Left lung (tissue), 10 donors: ENCODE results near the gene EME1. TPM values are rescaled to one million over a fixed set of nuclear protein-coding genes. Genes with fewer than 3 reads are reported as not detected.
"Not testable (repeated sequence)": the region's sequence is repeated elsewhere in the genome, so short reads cannot be mapped to it uniquely, and the experiment has no call there.

ENCODE experiments used
- ATAC-seq: fragments of 200-7000 bp; cut with Tn5 transposase; one replicate; pipeline ENCODE4 v1.9.1; 2020; ENCODE audit warnings: moderate library complexity
- DNase-seq, 4 donors: peaks; one replicate each; pipeline ENCODE4 v3.0.0-alpha.2; 2013 to 2020
- H3K27ac ChIP-seq, 2 donors: fragments of 200-600 bp; sonication (generic) in 1 of 2; one replicate each; pipeline versions ENCODE4 v1.5.0 to v1.8.0; 2020 to 2021
- H3K27me3 ChIP-seq, 2 donors: fragments of 200-600 bp; sonication (generic) in 1 of 2; one replicate each; pipeline versions ENCODE4 v1.5.0 to v1.8.0; 2020 to 2021
- H3K36me3 ChIP-seq, 2 donors: fragments of 200-600 bp; sonication (generic) in 1 of 2; one replicate each; pipeline versions ENCODE4 v1.5.0 to v1.8.0; 2020 to 2021
- H3K4me1 ChIP-seq, 2 donors: fragments of 200-600 bp; one replicate each; pipeline ENCODE4 v1.8.0; 2021
- H3K4me3 ChIP-seq, 2 donors: fragments of 200-600 bp; sonication (generic) in 1 of 2; one replicate each; pipeline versions ENCODE4 v1.5.0 to v1.8.0; 2020 to 2021; ENCODE audit warnings: mild to moderate bottlenecking in 1 of 2
- H3K9me3 ChIP-seq, 2 donors: fragments of 200-600 bp; sonication (generic) in 1 of 2; one replicate each; pipeline versions ENCODE4 v1.5.0 to v1.8.0; 2020 to 2021
- CTCF ChIP-seq, 2 donors: fragments of 200-600 bp; sonication (generic) in 1 of 2; IDR thresholded peaks; one replicate each; pipeline versions ENCODE4 v1.5.0 to v1.8.0; 2021; ENCODE audit warnings: antibody characterized with exemption in 2 of 2
- intact Hi-C, 2 donors: fragments of 100-400 bp; cut with DNase I; formaldehyde crosslinking; loops; one replicate each; pipeline versions ENCODE4 v1.11.2 to v1.14.2; 2022
- polyA plus RNA-seq, 6 donors: library from polyadenylated mRNA; unstranded; fragments of 120-200 nt; gene quantifications; one replicate each; pipeline ENCODE4 v1.2.1, GENCODE V29; 2013; ENCODE audit not compliant: insufficient read length in 6 of 6
- total RNA-seq, 2 donors: library from RNA; stranded (reverse); fragmentation: NEBNext Ultra II Directional; extraction: Animal tissue kit (Norgen Biotek cat#: 25700); gene quantifications; one replicate each; pipeline ENCODE4 v1.2.1, GENCODE V29; 2021
- donor health status: DM: no; HTN: yes; CAD: no.
- donor health status: DM: no; HTN: no; CAD: no.

Gene EME1
- total and polyA plus RNA-seq, 8 donors: 2.6 to 12.7 (median 10.0) TPM

GRCh38 chr17:50406578-50406977 is 33.5 kb downstream of the EME1 start:
- DNase-seq (no peak), ATAC-seq (no peak)
- Histone ChIP-seq H3K9me3 (no peaks in the 10 kb centered on the region), H3K27ac (no peak overlapping the region), H3K4me1 (no peaks in the 10 kb centered on the region), H3K4me3 (no peak overlapping the region), H3K27me3 (no peaks in the 10 kb centered on the region), H3K36me3 (no peaks in the 10 kb centered on the region)
- no peak for TF ChIP-seq CTCF (IDR thresholded peaks at IDR 0.05)
- intact Hi-C loops: no loop called here

- Histone ChIP-seq H3K4me3 (no peak overlapping the region), H3K27ac (no peak overlapping the region), H3K9me3 (no peaks in the 10 kb centered on the region), H3K36me3 (no peaks in the 10 kb centered on the region), H3K27me3 (no peaks in the 10 kb centered on the region), H3K4me1 (no peaks in the 10 kb centered on the region)
- no peak for DNase-seq
- ATAC-seq: no peak
- TF ChIP-seq CTCF (IDR thresholded peaks at IDR 0.05): no peak
- intact Hi-C loops: no loop called here
Measured at GRCh38 chr17:50407921-50408320, 34.9 kb downstream of the EME1 start.

GRCh38 chr17:50412188-50412732 is 39.2 kb downstream of the EME1 start:
- intact Hi-C loops: no loop called here
- H3K4me3 ChIP-seq: no peak overlapping the region
- no peaks in the 10 kb centered on the region for H3K36me3 ChIP-seq
- no peak overlapping the region for H3K27ac ChIP-seq
- TF ChIP-seq CTCF (IDR thresholded peaks at IDR 0.05): no peak
- ATAC-seq (no peak), DNase-seq (no peak)
- H3K9me3 ChIP-seq: no peaks in the 10 kb centered on the region
- no peaks in the 10 kb centered on the region for H3K27me3 ChIP-seq
- H3K4me1 ChIP-seq: no peaks in the 10 kb centered on the region

GRCh38 chr17:50414808-50415207 is 41.8 kb downstream of the EME1 start:
- H3K36me3 ChIP-seq: no peaks in the 10 kb centered on the region
- no peaks in the 10 kb centered on the region for H3K4me1 ChIP-seq
- no peaks in the 10 kb centered on the region for H3K9me3 ChIP-seq
- DNase-seq: no peak
- no peak overlapping the region for H3K27ac ChIP-seq
- no peak for TF ChIP-seq CTCF (IDR thresholded peaks at IDR 0.05)
- H3K27me3 ChIP-seq: no peaks in the 10 kb centered on the region
- intact Hi-C loops: no loop called here
- ATAC-seq: no peak
- no peak overlapping the region for H3K4me3 ChIP-seq

- H3K36me3 ChIP-seq, H3K27ac ChIP-seq, ATAC-seq, DNase-seq, H3K9me3 ChIP-seq, H3K4me3 ChIP-seq, intact Hi-C loops, H3K27me3 ChIP-seq: not testable (repeated sequence)
- H3K4me1 ChIP-seq: peaks cover 15 to 35% of the 10 kb centered on the region in 2 donors
Measured at GRCh38 chr17:50419577-50419976, 46.5 kb downstream of the EME1 start.
